ENCODE measurements around the gene TRPC4. TPM values are rescaled to one million over a fixed set of nuclear protein-coding genes. Genes with fewer than 3 reads are reported as not detected.
"Not testable (repeated sequence)": the region's sequence is repeated elsewhere in the genome, so short reads cannot be mapped to it uniquely, and the experiment has no call there.

The TRPC4 gene
- total and polyA plus RNA-seq, 2 donors (not counting 3 experiments of a cell fraction or from before 2014, with no cell fraction given): 0.04 to 0.64 TPM

GRCh38 chr13:37797631-37798030 lies 71.9 kb downstream of the TRPC4 start:
- H3K4me1 ChIP-seq (ENCODE audit: control insufficient read depth, extremely low read depth, insufficient read depth, low read length): no peaks in the 10 kb centered on the region
- intact Hi-C loops (cut with micrococcal nuclease) (no loop called here), dilution Hi-C loops (cut with MboI; ENCODE audit: extremely low pct_ligation_motif_present, low sequenced_read_pairs) (no loop called here)
- H2AFZ ChIP-seq (ENCODE audit: low read depth, low read length): no peak overlapping the region
- ChIA-PET POLR2A (no interaction called here), CTCF (interaction anchor here (0.7 to 1.2 kb wide), 2 partner anchors 19 to 157 kb away, joined by 3 read pairs; no protein-coding TSS in a partner anchor)
- no peaks in the 10 kb centered on the region for H3K79me2 ChIP-seq (ENCODE audit: control insufficient read depth, insufficient read depth, low read length)
- H3K9me3 ChIP-seq (replicated peaks; ENCODE audit: control insufficient read depth, insufficient read depth, low read length): no peaks in the 10 kb centered on the region
- H3K4me3 ChIP-seq (replicated peaks in 1 of 3; ENCODE audit: insufficient read depth in 1 of 3, low read depth in 1 of 3, low read length in 3 of 3): no peak overlapping the region
- BruUV-seq (replicated peaks): no TSS peak
- no peaks in the 10 kb centered on the region for H3K9me1 ChIP-seq (replicated peaks; ENCODE audit: control insufficient read depth, extremely low read depth, insufficient read depth, low read length)
- no peak overlapping the region for H3K9ac ChIP-seq (replicated peaks; ENCODE audit: extremely low read depth, insufficient read depth, low read length)
- DNase-seq (ENCODE audit: low read depth, low spot score) (no peak), FAIRE-seq (no peak)
- H3K36me3 ChIP-seq (ENCODE audit: control insufficient read depth in 2 of 2, extremely low read depth in 1 of 2, insufficient read depth in 2 of 2, low read length in 2 of 2): no peaks in the 10 kb centered on the region
- H4K20me1 ChIP-seq (replicated peaks; ENCODE audit: control insufficient read depth, extremely low read depth, insufficient read depth, low read length): no peaks in the 10 kb centered on the region
- H3K27me3 ChIP-seq (ENCODE audit: control insufficient read depth in 2 of 2, insufficient read depth in 2 of 2, low read length in 2 of 2): no peaks in the 10 kb centered on the region
- no peak overlapping the region for H3K27ac ChIP-seq (ENCODE audit: insufficient read depth, low read depth, low read length)
- TF ChIP-seq FOS (IDR thresholded peaks at IDR 0.05; ENCODE audit: borderline replicate concordance, insufficient read depth, low read length) (no peak), POLR2A (IDR thresholded peaks at IDR 0.05; ENCODE audit: low read depth, low read length) (no peak), EZH2 (IDR thresholded peaks at IDR 0.05; ENCODE audit: borderline replicate concordance, low read depth, low read length, severe bottlenecking) (no peak), MYC (IDR thresholded peaks at IDR 0.05; ENCODE audit: low read depth, low read length) (no peak), POLR2AphosphoS5 (IDR thresholded peaks at IDR 0.05; ENCODE audit: insufficient read depth, low read depth, low read length) (no peak), JUN (IDR thresholded peaks at IDR 0.05; ENCODE audit: borderline replicate concordance, insufficient read depth, insufficient read length, low read depth) (no peak), GATA2 (IDR thresholded peaks at IDR 0.05; ENCODE audit: insufficient read depth, insufficient read length, low read depth, low read length) (no peak), MAX (IDR thresholded peaks at IDR 0.05; ENCODE audit: insufficient read depth, insufficient read length) (no peak), CTCF (IDR thresholded peaks at IDR 0.05; ENCODE audit: extremely low read depth in 1 of 2, insufficient read depth in 1 of 2, low read depth in 1 of 2, low read length in 2 of 2) (no peak)
- H3K4me2 ChIP-seq (ENCODE audit: insufficient read depth, low read length): no peak overlapping the region

- POLR2A ChIA-PET; FAIRE-seq; H3K9me3 ChIP-seq (replicated peaks; ENCODE audit: control insufficient read depth, insufficient read depth, low read length); H2AFZ ChIP-seq (ENCODE audit: low read depth, low read length); CTCF ChIA-PET; H3K27ac ChIP-seq (ENCODE audit: insufficient read depth, low read depth, low read length); dilution Hi-C loops (cut with MboI; ENCODE audit: extremely low pct_ligation_motif_present, low sequenced_read_pairs); H3K9me1 ChIP-seq (replicated peaks; ENCODE audit: control insufficient read depth, extremely low read depth, insufficient read depth, low read length); H3K4me1 ChIP-seq (ENCODE audit: control insufficient read depth, extremely low read depth, insufficient read depth, low read length); H3K9ac ChIP-seq (replicated peaks; ENCODE audit: extremely low read depth, insufficient read depth, low read length); H3K36me3 ChIP-seq (ENCODE audit: control insufficient read depth in 2 of 2, extremely low read depth in 1 of 2, insufficient read depth in 2 of 2, low read length in 2 of 2); H3K27me3 ChIP-seq (ENCODE audit: control insufficient read depth in 2 of 2, insufficient read depth in 2 of 2, low read length in 2 of 2); H3K4me2 ChIP-seq (ENCODE audit: insufficient read depth, low read length); DNase-seq (ENCODE audit: low read depth, low spot score); intact Hi-C loops (cut with micrococcal nuclease); H3K4me3 ChIP-seq (replicated peaks in 1 of 3; ENCODE audit: insufficient read depth in 1 of 3, low read depth in 1 of 3, low read length in 3 of 3); BruUV-seq (replicated peaks); H3K79me2 ChIP-seq (ENCODE audit: control insufficient read depth, insufficient read depth, low read length); H4K20me1 ChIP-seq (replicated peaks; ENCODE audit: control insufficient read depth, extremely low read depth, insufficient read depth, low read length): not testable (repeated sequence)
Observed at GRCh38 chr13:37796795-37797194, 72.8 kb downstream of the TRPC4 start.

All from endothelial cell of umbilical vein (primary cell).